Measurements from ENCODE around the gene BAD. TPM values are rescaled to one million over a fixed set of nuclear protein-coding genes. Genes with fewer than 3 reads are reported as not detected.

Gene BAD
- total RNA-seq, 2 donors from 2014 or later = 51.1 to 85.9 TPM

DNA sequence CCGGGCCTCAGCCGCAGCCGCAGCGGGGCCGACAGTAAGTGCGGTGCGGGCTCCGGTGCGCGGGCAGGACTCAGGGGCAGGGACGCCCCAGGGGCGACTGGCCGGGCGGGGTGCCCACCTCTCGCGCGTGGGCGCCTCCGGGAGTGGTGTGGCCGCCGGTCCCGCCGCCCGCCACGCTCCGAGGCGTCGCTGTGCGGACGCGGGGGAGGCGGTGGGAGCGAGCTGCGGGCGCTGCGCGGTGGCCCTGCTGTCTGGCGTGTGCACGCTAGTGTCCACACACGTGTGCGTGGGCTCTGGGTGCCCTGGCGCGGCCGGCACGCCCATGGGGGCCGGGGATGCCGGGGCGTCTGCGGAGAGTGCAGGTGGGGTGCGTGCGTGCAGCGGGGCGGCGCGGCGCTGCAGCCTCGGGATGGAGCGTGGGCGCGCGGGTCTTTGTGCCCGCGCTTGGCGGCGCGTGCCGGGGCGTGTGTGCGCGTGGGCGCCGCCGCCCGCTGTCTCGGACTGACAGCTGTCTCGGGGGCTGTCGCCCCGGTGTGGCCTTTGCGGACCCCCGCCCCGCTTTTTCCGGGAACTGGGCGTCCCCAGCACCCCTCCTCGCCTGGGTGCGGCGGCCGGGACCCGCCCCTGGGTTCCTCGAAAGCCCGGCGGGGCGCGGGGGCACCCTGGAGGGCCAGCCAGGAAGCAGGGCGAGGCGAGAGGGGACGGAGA is 7.4 kb upstream of the BAD start:
- intact Hi-C loops (cut with DNase I) = no loop called here
- no peak for DNase-seq
- H3K4me3 ChIP-seq = no peak overlapping the region

GRCh38 chr11:64291262-64291751 is 6.8 kb upstream of the BAD start, which contains the start of gene KCNK4:
TSS of gene KCNK4 (plus strand) at chr11:64291302. CDS start at chr11:64293019, 1,717 bp downstream.
- no peak for ATAC-seq
- no peak for DNase-seq
- intact Hi-C loops (cut with DNase I) = no loop called here
- Histone ChIP-seq H3K27ac (no peak within 1 kb of the TSS), H3K4me3 (no peak within 1 kb of the TSS), H3K9me3 (no peaks in the 10 kb centered on the region), H3K27me3 (peaks cover 0 to 21% of the 10 kb centered on the region in 2 donors), H3K4me1 (peaks cover 22% of the 10 kb centered on the region), H3K36me3 (replicated peaks in 1 of 2; ENCODE audit: insufficient read depth in 1 of 2, low read depth in 2 of 2) (no peaks in the 10 kb centered on the region)
- 10% methylated on average over 27 of the region's 45 CpGs; no CpG with 5 or more reads in 1 of the 2 donors for WGBS, 2 donors
- TF ChIP-seq CTCF (IDR thresholded peaks at IDR 0.05) (no peak), POLR2A (IDR thresholded peaks at IDR 0.05) (no peak)

More for the DNA sequence above, 7.4 kb upstream of the BAD start:
- 1 to 6% methylated on average over 7 to 96 of the region's 96 CpGs for WGBS, 2 donors
- no peak for TF ChIP-seq CTCF (IDR thresholded peaks at IDR 0.05)
- TF ChIP-seq POLR2A (IDR thresholded peaks at IDR 0.05) = no peak
- peak; percentile 23 for ATAC-seq
- Histone ChIP-seq H3K27ac (no peak overlapping the region), H3K4me1 (peaks cover 16% of the 10 kb centered on the region), H3K27me3 (peaks cover 0 to 25% of the 10 kb centered on the region in 2 donors), H3K9me3 (no peaks in the 10 kb centered on the region), H3K36me3 (replicated peaks in 1 of 2; ENCODE audit: insufficient read depth in 1 of 2, low read depth in 2 of 2) (no peaks in the 10 kb centered on the region)

DNA sequence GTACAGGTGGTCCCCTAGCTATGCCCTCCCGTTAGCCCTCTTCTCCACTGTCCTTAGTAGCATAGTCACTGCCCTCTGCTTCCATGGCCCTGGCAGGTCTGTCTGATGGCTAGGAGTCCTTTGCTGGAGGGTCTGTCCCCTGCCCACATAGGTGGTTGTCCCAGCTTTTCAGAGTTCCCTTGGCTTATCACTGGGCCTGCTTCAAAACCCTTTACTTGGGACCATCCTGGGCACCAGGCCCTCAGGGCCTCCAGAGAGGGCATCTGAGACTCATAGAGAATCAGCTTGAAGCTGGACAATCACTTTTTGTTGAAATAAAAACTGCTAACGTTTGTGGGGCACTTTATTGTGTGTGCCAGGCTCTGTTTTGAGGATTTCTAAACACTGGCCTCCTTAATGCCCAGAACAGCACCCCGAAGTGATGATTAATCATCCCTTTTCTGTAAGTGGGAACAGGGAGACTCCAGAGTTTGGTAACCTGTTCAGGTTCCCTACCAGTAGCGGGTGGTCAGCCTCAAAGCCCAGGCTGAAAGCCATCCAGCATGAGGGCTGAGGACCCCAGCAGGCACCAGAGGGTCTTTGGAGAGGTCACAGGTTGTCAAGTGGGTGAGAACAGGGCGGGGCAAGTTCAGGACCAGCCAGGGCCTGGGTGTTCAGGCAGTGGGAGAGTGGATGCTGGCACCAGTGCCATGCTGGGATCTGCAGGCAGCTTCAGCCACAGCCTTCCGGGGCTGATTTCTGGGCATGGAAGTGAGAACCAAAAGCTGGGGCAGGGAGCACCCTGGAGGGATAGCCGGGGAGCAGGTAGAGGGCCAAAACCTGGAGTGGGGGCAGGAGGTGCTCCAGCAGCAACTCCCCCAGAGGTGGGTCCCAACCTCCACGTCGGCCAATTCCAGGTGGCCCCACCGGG is 6.1 kb upstream of the BAD start:
- Histone ChIP-seq H3K36me3 (replicated peaks in 1 of 2; ENCODE audit: insufficient read depth in 1 of 2, low read depth in 2 of 2) (no peaks in the 10 kb centered on the region), H3K27me3 (peaks cover 0 to 21% of the 10 kb centered on the region in 2 donors), H3K27ac (no peak overlapping the region), H3K4me3 (no peak overlapping the region), H3K9me3 (no peaks in the 10 kb centered on the region), H3K4me1 (peaks cover 27% of the 10 kb centered on the region)
- 54 to 59% methylated on average over 4 to 10 of the region's 10 CpGs for WGBS, 2 donors
- DNase-seq (no peak), ATAC-seq (no peak)
- intact Hi-C loops (cut with DNase I) = no loop called here
- TF ChIP-seq CTCF (IDR thresholded peaks at IDR 0.05) (no peak), POLR2A (IDR thresholded peaks at IDR 0.05) (no peak)

GRCh38 chr11:64289002-64289564 is 4.6 kb upstream of the BAD start:
- H3K9me3 ChIP-seq = no peaks in the 10 kb centered on the region
- H3K27ac ChIP-seq = no peak overlapping the region
- no peak overlapping the region for H3K4me3 ChIP-seq
- 88 to 93% methylated on average over 8 to 12 of the region's 13 CpGs for WGBS, 2 donors
- ATAC-seq = no peak
- no peak for TF ChIP-seq CTCF (IDR thresholded peaks at IDR 0.05)
- TF ChIP-seq POLR2A (IDR thresholded peaks at IDR 0.05) = no peak
- no peak for DNase-seq
- H3K27me3 ChIP-seq = peaks cover 0 to 21% of the 10 kb centered on the region in 2 donors
- intact Hi-C loops (cut with DNase I) = no loop called here
- no peaks in the 10 kb centered on the region for H3K36me3 ChIP-seq (replicated peaks in 1 of 2; ENCODE audit: insufficient read depth in 1 of 2, low read depth in 2 of 2)
- H3K4me1 ChIP-seq = peaks cover 28% of the 10 kb centered on the region

All from body of pancreas (tissue), 4 donors.